Transverse colon (tissue), 3 donors: Measurements from ENCODE around the gene NCOA4.
"Not testable (repeated sequence)": the region's sequence is repeated elsewhere in the genome, so short reads cannot be mapped to it uniquely, and the experiment has no call there.

Source experiments
- CTCF ChIP-seq, 5 experiments: fragments of 200-600 bp in 3 of 5; fragments of 450-650 bp in 2 of 5; sonication (generic) in 3 of 5; IDR thresholded peaks; 1 replicate in 2 of 5; 2 replicates in 3 of 5; pipeline ENCODE4 v1.5.1; 2016 to 2017; ENCODE audit warnings: antibody characterized with exemption in 5 of 5, inconsistent platforms in 3 of 5, mild to moderate bottlenecking in 2 of 5, moderate library complexity in 1 of 5
- EP300 ChIP-seq: sonication (generic); formaldehyde crosslinking; IDR thresholded peaks from one replicate; pipeline ENCODE4 v1.6.1; 2017; ENCODE audit warnings: antibody characterized with exemption, low read depth
- POLR2A ChIP-seq: fragments of 450-650 bp; IDR thresholded peaks from one replicate; pipeline ENCODE4 v1.6.1; 2016; ENCODE audit warnings: antibody characterized with exemption, mild to moderate bottlenecking, moderate library complexity

- not testable (repeated sequence) for TF ChIP-seq CTCF (IDR thresholded peaks at IDR 0.05); POLR2A; EP300
These were observed 59.4 kb downstream of the NCOA4 start for GRCh38 chr10:45971019-45971418.
